DND-41 (cell line): Measurements from ENCODE around the gene PBRM1.

Experiments used
- ATAC-seq: fragments of 200-7000 bp; cut with Tn5 transposase; 3 replicates; pipeline ENCODE4 v1.9.1; 2021; ENCODE audit warnings: low read depth; ENCODE audit not compliant: insufficient read depth
- DNase-seq: peaks from one replicate; pipeline ENCODE4 v3.0.0-alpha.2; 2020
- H2AFZ ChIP-seq: 2 replicates; pipeline ENCODE4 v1.6.0; 2012; ENCODE audit warnings: low read depth, low read length
- H3K27ac ChIP-seq: 2 replicates; pipeline ENCODE4 v1.5.1; 2012; ENCODE audit warnings: low read length, inconsistent platforms
- H3K27me3 ChIP-seq: fragments of 200-600 bp; sonication (generic); 2 replicates; pipeline ENCODE4 v1.6.0; 2012; ENCODE audit warnings: low read length, mild to moderate bottlenecking, inconsistent platforms; ENCODE audit not compliant: insufficient read depth, poor library complexity
- H3K36me3 ChIP-seq: 2 replicates; pipeline ENCODE4 v1.5.1; 2012; ENCODE audit warnings: low read length, inconsistent platforms; ENCODE audit not compliant: insufficient read depth
- H3K4me1 ChIP-seq: 2 replicates; pipeline ENCODE4 v1.5.1; 2012; ENCODE audit warnings: mild to moderate bottlenecking, low read length; ENCODE audit not compliant: insufficient read depth
- H3K4me2 ChIP-seq: 2 replicates; pipeline ENCODE4 v1.6.0; 2012; ENCODE audit warnings: mild to moderate bottlenecking, moderate library complexity, low read length, inconsistent platforms; ENCODE audit not compliant: insufficient read depth
- H3K4me3 ChIP-seq, 2 experiments: fragments of 200-600 bp in 1 of 2; shearing (Covaris generic) in 1 of 2; 2 replicates each; pipeline ENCODE4 v1.5.1; 2012 to 2016; ENCODE audit warnings: inconsistent platforms in 2 of 2, low read length in 2 of 2, mild to moderate bottlenecking in 2 of 2, low read depth in 1 of 2, moderate library complexity in 1 of 2
- H3K79me2 ChIP-seq: 2 replicates; pipeline ENCODE4 v1.6.0; 2012; ENCODE audit warnings: low read length, inconsistent platforms; ENCODE audit not compliant: insufficient read depth
- H3K9ac ChIP-seq: 2 replicates; pipeline ENCODE4 v1.6.0; 2012; ENCODE audit warnings: low read depth, mild to moderate bottlenecking, inconsistent platforms, low read length, moderate library complexity
- H3K9me3 ChIP-seq: 2 replicates; pipeline ENCODE4 v1.5.1; 2012; ENCODE audit warnings: low read length, moderate library complexity, mild to moderate bottlenecking, inconsistent platforms; ENCODE audit not compliant: insufficient read depth, severe bottlenecking
- H4K20me1 ChIP-seq: 2 replicates; pipeline ENCODE4 v1.6.0; 2012; ENCODE audit warnings: low read length; ENCODE audit not compliant: insufficient read depth
- CTCF ChIP-seq: IDR thresholded peaks from 2 replicates; pipeline ENCODE4 v1.5.1; 2012; ENCODE audit warnings: borderline replicate concordance, low read length, moderate library complexity, mild to moderate bottlenecking; ENCODE audit not compliant: poor library complexity, severe bottlenecking; ENCODE audit errors: extremely low read depth
- EZH2 ChIP-seq: IDR thresholded peaks from 3 replicates; pipeline ENCODE4 v1.6.1; 2012; ENCODE audit warnings: borderline replicate concordance, low read depth, mild to moderate bottlenecking, moderate library complexity, low read length, inconsistent platforms; ENCODE audit not compliant: severe bottlenecking

Gene PBRM1

GRCh38 chr3:52516509-52517195 is 169.1 kb downstream of the PBRM1 start:
- no peak for DNase-seq
- no peaks in the 10 kb centered on the region for H3K4me1 ChIP-seq
- no peak for ATAC-seq

GRCh38 chr3:52515192-52515591 is 170.5 kb downstream of the PBRM1 start:
- H3K4me3 ChIP-seq, result no peak overlapping the region
- DNase-seq, result no peak
- H3K4me2 ChIP-seq, result no peak overlapping the region
- H3K4me1 ChIP-seq, result no peaks in the 10 kb centered on the region
- H3K36me3 ChIP-seq, result no peaks in the 10 kb centered on the region
- peaks cover 6% of the 10 kb centered on the region for H3K27me3 ChIP-seq
- H3K27ac ChIP-seq, result no peak overlapping the region
- TF ChIP-seq EZH2 (no peak), CTCF (no peak)
- H3K9me3 ChIP-seq, result no peaks in the 10 kb centered on the region
- no peak overlapping the region for H3K9ac ChIP-seq
- no peaks in the 10 kb centered on the region for H3K79me2 ChIP-seq
- no peak overlapping the region for H2AFZ ChIP-seq
- ATAC-seq, result no peak
- H4K20me1 ChIP-seq, result peaks cover 9% of the 10 kb centered on the region; the same call in 1 of the 2 replicates

More at GRCh38 chr3:52516509-52517195, 169.1 kb downstream of the PBRM1 start:
- Histone ChIP-seq H3K9ac (no peak overlapping the region), H3K79me2 (no peaks in the 10 kb centered on the region), H3K27me3 (no peaks in the 10 kb centered on the region), H2AFZ (no peak overlapping the region), H3K27ac (no peak overlapping the region), H3K4me2 (no peak overlapping the region), H3K36me3 (no peaks in the 10 kb centered on the region), H3K9me3 (no peaks in the 10 kb centered on the region), H4K20me1 (peaks cover 5% of the 10 kb centered on the region; the same call in 1 of the 2 replicates), H3K4me3 (no peak overlapping the region)
- no peak for TF ChIP-seq EZH2
- no peak for TF ChIP-seq CTCF

GRCh38 chr3:52514576-52514975 is 171.1 kb downstream of the PBRM1 start:
- H3K36me3 ChIP-seq, result no peaks in the 10 kb centered on the region
- DNase-seq (no peak), ATAC-seq (no peak)
- H3K27ac ChIP-seq, result no peak overlapping the region
- no peak overlapping the region for H3K4me2 ChIP-seq
- no peak overlapping the region for H3K9ac ChIP-seq
- H2AFZ ChIP-seq, result no peak overlapping the region
- TF ChIP-seq CTCF (no peak), EZH2 (no peak)
- no peaks in the 10 kb centered on the region for H3K4me1 ChIP-seq
- H3K79me2 ChIP-seq, result no peaks in the 10 kb centered on the region
- H3K27me3 ChIP-seq, result peaks cover 6% of the 10 kb centered on the region
- H4K20me1 ChIP-seq, result peaks cover 9% of the 10 kb centered on the region; the same call in 1 of the 2 replicates
- no peaks in the 10 kb centered on the region for H3K9me3 ChIP-seq
- no peak overlapping the region for H3K4me3 ChIP-seq
